Adipose tissue (tissue), 3 donors: ENCODE measurements around the gene THBS2. TPM values are rescaled to one million over a fixed set of nuclear protein-coding genes. Genes with fewer than 3 reads are reported as not detected.

Experiments used
- H3K27ac ChIP-seq: one replicate; pipeline ENCODE4 v1.5.1; 2013; ENCODE audit warnings: low read depth, low read length
- WGBS, 3 donors: extraction: QIAGEN DNeasy Blood & Tissue Kit; methylation state at CpG; one replicate each; pipeline ENCODE4 v1.1.7; 2013; 5-methylcytosine and 5-hydroxymethylcytosine counted together
- polyA plus RNA-seq, 3 donors: library from polyadenylated mRNA; stranded (reverse); fragments of 200-250 nt; gene quantifications; one replicate each; pipeline ENCODE4 v1.2.3, GENCODE V29; 2013
- donor health status: healthy with polysubstance abuse.
- donor health status: Bipolar disorder and iron deficiency.
- donor health status: healthy.

The THBS2 gene
- polyA plus RNA-seq, 3 donors, result 2.6 to 39.4 (median 20.2) TPM

- 71 to 85% (median 84%) methylated on average over 8 of the region's 8 CpGs for WGBS, 3 donors
- no peak overlapping the region for H3K27ac ChIP-seq
Measured at GRCh38 chr6:169238766-169239165, 14.9 kb downstream of the THBS2 start.

- H3K27ac ChIP-seq, result no peak overlapping the region
- 82 to 88% (median 86%) methylated on average over 25 of the region's 25 CpGs for WGBS, 3 donors
Measured at GRCh38 chr6:169237496-169238134, 16.0 kb downstream of the THBS2 start.

GRCh38 chr6:169236988-169237387, 16.7 kb downstream of the THBS2 start:
- no peak overlapping the region for H3K27ac ChIP-seq

GRCh38 chr6:169236545-169236944, 17.1 kb downstream of the THBS2 start:
- no peak overlapping the region for H3K27ac ChIP-seq

More at GRCh38 chr6:169236988-169237387, 16.7 kb downstream of the THBS2 start:
- 84 to 87% (median 86%) methylated on average over 15 to 17 of the region's 17 CpGs for WGBS, 3 donors

GRCh38 chr6:169235286-169235685, 18.4 kb downstream of the THBS2 start:
- no peak overlapping the region for H3K27ac ChIP-seq
- WGBS, 3 donors, result 85 to 93% (median 91%) methylated on average over 11 of the region's 11 CpGs

More at GRCh38 chr6:169236545-169236944, 17.1 kb downstream of the THBS2 start:
- 86 to 95% (median 86%) methylated on average over 8 of the region's 8 CpGs for WGBS, 3 donors

- 92 to 98% (median 92%) methylated on average over 18 of the region's 18 CpGs for WGBS, 3 donors
Measured at GRCh38 chr6:169234634-169235033, 19.0 kb downstream of the THBS2 start.

GRCh38 chr6:169233832-169234231, 19.8 kb downstream of the THBS2 start:
- WGBS, 3 donors, result 93 to 96% (median 96%) methylated on average over 6 of the region's 6 CpGs
- no peak overlapping the region for H3K27ac ChIP-seq

More at GRCh38 chr6:169234634-169235033, 19.0 kb downstream of the THBS2 start:
- no peak overlapping the region for H3K27ac ChIP-seq

- 82 to 97% (median 95%) methylated on average over 12 to 13 of the region's 13 CpGs for WGBS, 3 donors
- H3K27ac ChIP-seq, result no peak overlapping the region
Measured at GRCh38 chr6:169233181-169233580, 20.5 kb downstream of the THBS2 start.

- 91 to 97% (median 94%) methylated on average over 22 of the region's 22 CpGs for WGBS, 3 donors
Measured at GRCh38 chr6:169232507-169232931, 21.1 kb downstream of the THBS2 start.

GRCh38 chr6:169231790-169232506, 21.7 kb downstream of the THBS2 start:
- 92 to 98% (median 96%) methylated on average over 51 to 55 of the region's 55 CpGs for WGBS, 3 donors
- H3K27ac ChIP-seq, result no peak overlapping the region

More at GRCh38 chr6:169232507-169232931, 21.1 kb downstream of the THBS2 start:
- no peak overlapping the region for H3K27ac ChIP-seq

GRCh38 chr6:169230946-169231789, 22.5 kb downstream of the THBS2 start:
- H3K27ac ChIP-seq, result no peak overlapping the region

GRCh38 chr6:169230322-169230665, 23.4 kb downstream of the THBS2 start:
- 70 to 82% (median 74%) methylated on average over 9 of the region's 9 CpGs for WGBS, 3 donors
- no peak overlapping the region for H3K27ac ChIP-seq

More at GRCh38 chr6:169230946-169231789, 22.5 kb downstream of the THBS2 start:
- WGBS, 3 donors, result 73 to 85% (median 83%) methylated on average over 33 of the region's 33 CpGs

- 33 to 55% (median 52%) methylated on average over 13 of the region's 13 CpGs for WGBS, 3 donors
- H3K27ac ChIP-seq, result no peak overlapping the region
Measured at GRCh38 chr6:169229615-169230321, 23.9 kb downstream of the THBS2 start.

GRCh38 chr6:169227116-169227515, 26.5 kb downstream of the THBS2 start:
- 84 to 93% (median 91%) methylated on average over 15 of the region's 15 CpGs for WGBS, 3 donors
- no peak overlapping the region for H3K27ac ChIP-seq

GRCh38 chr6:169225887-169226286, 27.8 kb downstream of the THBS2 start:
- 90 to 95% (median 93%) methylated on average over 11 of the region's 11 CpGs for WGBS, 3 donors

GRCh38 chr6:169225131-169225576, 28.5 kb downstream of the THBS2 start:
- no peak overlapping the region for H3K27ac ChIP-seq
- 88 to 92% (median 92%) methylated on average over 23 of the region's 23 CpGs for WGBS, 3 donors

More at GRCh38 chr6:169225887-169226286, 27.8 kb downstream of the THBS2 start:
- H3K27ac ChIP-seq, result no peak overlapping the region

- 76 to 87% (median 79%) methylated on average over 9 of the region's 9 CpGs for WGBS, 3 donors
- H3K27ac ChIP-seq, result no peak overlapping the region
Measured at GRCh38 chr6:169224716-169225115, 28.9 kb downstream of the THBS2 start.

- 49 to 69% (median 51%) methylated on average over 10 of the region's 10 CpGs for WGBS, 3 donors
- H3K27ac ChIP-seq, result no peak overlapping the region
Measured at GRCh38 chr6:169224185-169224695, 29.4 kb downstream of the THBS2 start.
